Fibroblast of pulmonary artery (primary cell): ENCODE results near the gene NME1.
A peak's percentile ranks its signal among the peaks of the same experiment; 100 is the strongest.
"Not testable (repeated sequence)": the region's sequence is repeated elsewhere in the genome, so short reads cannot be mapped to it uniquely, and the experiment has no call there.

Experiments used
- DNase-seq: peaks from one replicate; pipeline ENCODE4 v3.0.0-alpha.2; 2010; ENCODE audit warnings: low read depth
- H3K4me3 ChIP-seq: replicated peaks from 2 replicates; pipeline ENCODE4 v1.5.1; 2011; ENCODE audit warnings: low read depth, mild to moderate bottlenecking, control low read depth, low read length, moderate library complexity
- CTCF ChIP-seq: IDR thresholded peaks from 2 replicates; pipeline ENCODE4 v1.5.1; 2011; ENCODE audit warnings: mild to moderate bottlenecking, control low read depth, low read length, inconsistent platforms; ENCODE audit errors: missing control alignments

The NME1 gene

GRCh38 chr17:51120357-51120738, 33.0 kb upstream of the NME1 start:
- peak overlapping the region; percentile 95 for H3K4me3 ChIP-seq
- TF ChIP-seq CTCF, result no peak
- peak; percentile 33 for DNase-seq

GRCh38 chr17:51120739-51121619, 32.4 kb upstream of the NME1 start, which contains the start of gene SPAG9:
TSS of gene SPAG9 (minus strand) at chr17:51120868. CDS start at chr17:51120656, 212 bp downstream.
- H3K4me3 ChIP-seq, result peak within 1 kb of the TSS; percentile 95
- peak; percentile 97 for DNase-seq
- no peak for TF ChIP-seq CTCF

- H3K4me3 ChIP-seq, result peak overlapping the region; percentile 77
- no peak for TF ChIP-seq CTCF
- peak; percentile 95 for DNase-seq
These were observed 31.5 kb upstream of the NME1 start for GRCh38 chr17:51121620-51122472.

- not testable (repeated sequence) for DNase-seq, H3K4me3 ChIP-seq
These were observed 30.8 kb upstream of the NME1 start for GRCh38 chr17:51122473-51123115.

- TF ChIP-seq CTCF, result no peak
- H3K4me3 ChIP-seq, result no peak overlapping the region
- no peak for DNase-seq
These were observed 28.5 kb upstream of the NME1 start for GRCh38 chr17:51124640-51125503.

GRCh38 chr17:51128076-51128475, 25.3 kb upstream of the NME1 start:
- DNase-seq, result peak; percentile 34
- no peak overlapping the region for H3K4me3 ChIP-seq
- no peak for TF ChIP-seq CTCF
